ENCODE data around the gene CROCC2. TPM values are rescaled to one million over a fixed set of nuclear protein-coding genes. Genes with fewer than 3 reads are reported as not detected.

Gene CROCC2
- total and polyA plus RNA-seq, 2 of the 13 experiments (the other 11 are each of a cell fraction or from before 2014, with no cell fraction given) = not detected

DNA sequence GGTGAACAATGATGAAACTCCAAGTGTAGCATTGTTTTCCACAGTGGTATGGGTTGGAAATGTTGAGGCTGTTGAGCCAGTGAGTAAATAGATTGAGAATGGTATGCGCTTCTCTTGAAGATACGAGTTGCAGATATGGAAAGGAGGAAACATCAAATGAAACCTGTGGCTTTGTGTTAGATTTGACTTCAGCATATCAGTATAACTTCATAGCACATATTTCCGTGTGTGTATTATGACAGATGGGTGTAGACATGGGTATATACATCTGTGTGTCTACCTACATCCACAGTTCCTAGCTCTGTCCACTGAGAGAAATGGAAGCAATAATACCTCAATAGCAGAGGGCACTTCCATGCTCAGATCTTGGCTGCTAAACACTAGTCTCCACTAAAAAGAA lies 100.3 kb downstream of the CROCC2 start:
- Histone ChIP-seq H3K27ac (ENCODE audit: extremely low read length, insufficient read depth, low read length) (no peak overlapping the region), H3K4me1 (ENCODE audit: insufficient read depth, low read length) (peaks cover 23% of the 10 kb centered on the region), H3K27me3 (ENCODE audit: control insufficient read depth in 1 of 2, insufficient read depth in 2 of 2, low read length in 2 of 2) (peaks cover 2 to 30% of the 10 kb centered on the region in 2 experiments; a peak in 4 of 5 replicates), H3K9me3 (ENCODE audit: low read length) (peaks cover 5% of the 10 kb centered on the region; the same call in 1 of the 2 replicates), H4K20me1 (ENCODE audit: insufficient read depth, low read length) (no peaks in the 10 kb centered on the region), H3K9ac (ENCODE audit: insufficient read depth, low read depth, low read length) (no peak overlapping the region), H3K4me2 (ENCODE audit: low read depth, low read length) (no peak overlapping the region), H3K4me3 (replicated peaks in 1 of 3; ENCODE audit: insufficient read depth in 1 of 3, low read depth in 2 of 3, low read length in 3 of 3) (no peak overlapping the region), H2AFZ (ENCODE audit: low read length) (no peak overlapping the region), H3K79me2 (ENCODE audit: insufficient read depth, low read length) (no peaks in the 10 kb centered on the region), H3K36me3 (replicated peaks in 1 of 2; ENCODE audit: control insufficient read depth in 1 of 2, insufficient read depth in 2 of 2, low read length in 2 of 2) (no peaks in the 10 kb centered on the region)
- ATAC-seq (no peak), DNase-seq (ENCODE audit: low spot score) (no peak), FAIRE-seq (no peak)
- ChIA-PET POLR2A (no interaction called here), CTCF (ENCODE audit: low intra/inter-chr PET ratio, low total read pairs) (no interaction called here)
- intact Hi-C loops (cut with micrococcal nuclease; ENCODE audit: unreplicated experiment) = no loop called here
- WGBS (ENCODE audit: low lambda C conversion rate) = 53% methylated on average over 3 of the region's 3 CpGs
- TF ChIP-seq RBM22 (optimal IDR thresholded peaks at IDR 0.05; ENCODE audit: low read length) (no peak), MXD4 (CRISPR knock-in tag; IDR thresholded peaks at IDR 0.05) (no peak), RFX3 (CRISPR knock-in tag; IDR thresholded peaks at IDR 0.05) (no peak), PCBP2 (optimal IDR thresholded peaks at IDR 0.05; ENCODE audit: low read depth, low read length, poor library complexity, severe bottlenecking) (no peak), THYN1 (CRISPR knock-in tag; IDR thresholded peaks at IDR 0.05; ENCODE audit: borderline replicate concordance, low read depth) (no peak), ZFP36L2 (CRISPR knock-in tag; IDR thresholded peaks at IDR 0.05) (no peak), IKZF1 (IDR thresholded peaks at IDR 0.05) (no peak), ATF1 (CRISPR knock-in tag; IDR thresholded peaks at IDR 0.05) (no peak), DMAP1 (CRISPR knock-in tag; IDR thresholded peaks at IDR 0.05) (no peak)
- in situ Hi-C loops (cut with HindIII; ENCODE audit: extremely low pct_ligation_motif_present, low pct_unique_long_range_greater_than_20kb) = no loop called here
- no TSS peak for BruUV-seq (replicated peaks)

- Histone ChIP-seq H3K9me3 (ENCODE audit: low read length) (peaks cover 5% of the 10 kb centered on the region; the same call in 1 of the 2 replicates), H3K4me1 (ENCODE audit: insufficient read depth, low read length) (peaks cover 16% of the 10 kb centered on the region), H3K27ac (ENCODE audit: extremely low read length, insufficient read depth, low read length) (no peak overlapping the region), H3K4me3 (replicated peaks in 1 of 3; ENCODE audit: insufficient read depth in 1 of 3, low read depth in 2 of 3, low read length in 3 of 3) (no peak overlapping the region), H3K36me3 (replicated peaks in 1 of 2; ENCODE audit: control insufficient read depth in 1 of 2, insufficient read depth in 2 of 2, low read length in 2 of 2) (no peaks in the 10 kb centered on the region), H3K9ac (ENCODE audit: insufficient read depth, low read depth, low read length) (no peak overlapping the region), H3K79me2 (ENCODE audit: insufficient read depth, low read length) (no peaks in the 10 kb centered on the region), H2AFZ (ENCODE audit: low read length) (no peak overlapping the region), H3K4me2 (ENCODE audit: low read depth, low read length) (no peak overlapping the region), H3K27me3 (ENCODE audit: control insufficient read depth in 1 of 2, insufficient read depth in 2 of 2, low read length in 2 of 2) (peaks cover 2 to 34% of the 10 kb centered on the region in 2 experiments; a peak in 4 of 5 replicates), H4K20me1 (ENCODE audit: insufficient read depth, low read length) (no peaks in the 10 kb centered on the region)
- FAIRE-seq = no peak
- ATAC-seq = no peak
- POLR2A ChIA-PET = no interaction called here
- CTCF ChIA-PET (ENCODE audit: low intra/inter-chr PET ratio, low total read pairs) = no interaction called here
- intact Hi-C loops (cut with micrococcal nuclease; ENCODE audit: unreplicated experiment) = no loop called here
- in situ Hi-C loops (cut with HindIII; ENCODE audit: extremely low pct_ligation_motif_present, low pct_unique_long_range_greater_than_20kb) = no loop called here
- 75% methylated on average over 7 of the region's 7 CpGs for WGBS (ENCODE audit: low lambda C conversion rate)
- no peak for DNase-seq (ENCODE audit: low spot score)
- no TSS peak for BruUV-seq (replicated peaks)
- TF ChIP-seq SATB2 (CRISPR knock-in tag; IDR thresholded peaks at IDR 0.05) (no peak), ZSCAN22 (CRISPR knock-in tag; IDR thresholded peaks at IDR 0.05) (no peak), ZNF883 (CRISPR knock-in tag; IDR thresholded peaks at IDR 0.05; ENCODE audit: not compliant biosample characterization) (no peak)
- TF ChIP-seq, protein P1, sequence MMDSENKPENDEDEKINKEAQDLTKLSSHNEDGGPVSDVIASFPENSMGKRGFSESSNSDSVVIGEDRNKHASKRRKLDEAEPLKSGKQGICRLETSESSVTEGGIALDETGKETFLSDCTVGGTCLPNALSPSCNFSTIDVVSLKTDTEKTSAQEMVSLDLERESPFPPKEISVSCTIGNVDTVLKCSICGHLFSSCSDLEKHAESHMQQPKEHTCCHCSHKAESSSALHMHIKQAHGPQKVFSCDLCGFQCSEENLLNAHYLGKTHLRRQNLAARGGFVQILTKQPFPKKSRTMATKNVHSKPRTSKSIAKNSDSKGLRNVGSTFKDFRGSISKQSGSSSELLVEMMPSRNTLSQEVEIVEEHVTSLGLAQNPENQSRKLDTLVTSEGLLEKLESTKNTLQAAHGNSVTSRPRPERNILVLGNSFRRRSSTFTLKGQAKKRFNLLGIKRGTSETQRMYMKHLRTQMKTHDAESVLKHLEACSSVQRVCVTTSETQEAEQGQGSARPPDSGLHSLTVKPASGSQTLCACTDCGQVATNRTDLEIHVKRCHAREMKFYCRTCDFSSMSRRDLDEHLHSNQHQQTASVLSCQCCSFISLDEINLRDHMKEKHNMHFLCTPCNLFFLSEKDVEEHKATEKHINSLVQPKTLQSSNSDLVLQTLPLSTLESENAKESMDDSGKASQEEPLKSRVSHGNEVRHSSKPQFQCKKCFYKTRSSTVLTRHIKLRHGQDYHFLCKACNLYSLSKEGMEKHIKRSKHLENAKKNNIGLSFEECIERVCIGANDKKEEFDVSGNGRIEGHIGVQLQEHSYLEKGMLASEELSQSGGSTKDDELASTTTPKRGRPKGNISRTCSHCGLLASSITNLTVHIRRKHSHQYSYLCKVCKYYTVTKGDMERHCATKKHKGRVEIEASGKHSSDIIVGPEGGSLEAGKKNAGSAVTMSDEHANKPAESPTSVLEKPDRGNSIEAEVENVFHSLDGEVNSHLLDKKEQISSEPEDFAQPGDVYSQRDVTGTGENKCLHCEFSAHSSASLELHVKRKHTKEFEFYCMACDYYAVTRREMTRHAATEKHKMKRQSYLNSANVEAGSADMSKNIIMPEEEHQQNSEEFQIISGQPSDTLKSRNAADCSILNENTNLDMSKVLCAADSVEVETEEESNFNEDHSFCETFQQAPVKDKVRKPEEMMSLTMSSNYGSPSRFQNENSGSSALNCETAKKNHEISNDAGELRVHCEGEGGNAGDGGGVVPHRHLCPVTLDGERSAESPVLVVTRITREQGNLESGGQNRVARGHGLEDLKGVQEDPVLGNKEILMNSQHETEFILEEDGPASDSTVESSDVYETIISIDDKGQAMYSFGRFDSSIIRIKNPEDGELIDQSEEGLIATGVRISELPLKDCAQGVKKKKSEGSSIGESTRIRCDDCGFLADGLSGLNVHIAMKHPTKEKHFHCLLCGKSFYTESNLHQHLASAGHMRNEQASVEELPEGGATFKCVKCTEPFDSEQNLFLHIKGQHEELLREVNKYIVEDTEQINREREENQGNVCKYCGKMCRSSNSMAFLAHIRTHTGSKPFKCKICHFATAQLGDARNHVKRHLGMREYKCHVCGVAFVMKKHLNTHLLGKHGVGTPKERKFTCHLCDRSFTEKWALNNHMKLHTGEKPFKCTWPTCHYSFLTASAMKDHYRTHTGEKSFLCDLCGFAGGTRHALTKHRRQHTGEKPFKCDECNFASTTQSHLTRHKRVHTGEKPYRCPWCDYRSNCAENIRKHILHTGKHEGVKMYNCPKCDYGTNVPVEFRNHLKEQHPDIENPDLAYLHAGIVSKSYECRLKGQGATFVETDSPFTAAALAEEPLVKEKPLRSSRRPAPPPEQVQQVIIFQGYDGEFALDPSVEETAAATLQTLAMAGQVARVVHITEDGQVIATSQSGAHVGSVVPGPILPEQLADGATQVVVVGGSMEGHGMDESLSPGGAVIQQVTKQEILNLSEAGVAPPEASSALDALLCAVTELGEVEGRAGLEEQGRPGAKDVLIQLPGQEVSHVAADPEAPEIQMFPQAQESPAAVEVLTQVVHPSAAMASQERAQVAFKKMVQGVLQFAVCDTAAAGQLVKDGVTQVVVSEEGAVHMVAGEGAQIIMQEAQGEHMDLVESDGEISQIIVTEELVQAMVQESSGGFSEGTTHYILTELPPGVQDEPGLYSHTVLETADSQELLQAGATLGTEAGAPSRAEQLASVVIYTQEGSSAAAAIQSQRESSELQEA (CRISPR knock-in tag; IDR thresholded peaks at IDR 0.05; ENCODE audit: not compliant biosample characterization) = no peak
Observed at GRCh38 chr2:241007111-241007510, 101.0 kb downstream of the CROCC2 start.

Data from HepG2 (cell line).